ENCODE measurements around the gene RALA. TPM values are rescaled to one million over a fixed set of nuclear protein-coding genes. Genes with fewer than 3 reads are reported as not detected.

The RALA gene
- total RNA-seq, 1 experiment from 2014 or later = 27.3 TPM

- ChIA-PET RAD21 (ENCODE audit: low non-redundant PET in 1 of 2, low total read pairs in 2 of 2, uncharacterized antibody in 2 of 2, unreplicated experiment in 2 of 2) (no interaction called here), POLR2A (no interaction called here), CTCF (no interaction called here)
- Histone ChIP-seq H3K27me3 (ENCODE audit: insufficient read depth, low read length) (no peaks in the 10 kb centered on the region), H3K9me3 (ENCODE audit: control insufficient read depth in 1 of 2, insufficient read depth in 1 of 2, low read depth in 1 of 2, low read length in 2 of 2) (no peaks in the 10 kb centered on the region), H3K27ac (ENCODE audit: low read depth, low read length) (no peak overlapping the region), H3K9me2 (ENCODE audit: insufficient read depth) (no peaks in the 10 kb centered on the region), H3K4me2 (ENCODE audit: low read length) (no peak overlapping the region), H2AFZ (ENCODE audit: low read depth, low read length, poor library complexity, severe bottlenecking) (no peak overlapping the region), H3K4me3 (replicated peaks in 1 of 2; ENCODE audit: low read depth in 1 of 2, low read length in 2 of 2) (no peak overlapping the region), H4K20me1 (ENCODE audit: insufficient read depth) (no peaks in the 10 kb centered on the region; the same call in 1 of the 2 replicates), H3K79me2 (ENCODE audit: insufficient read depth, low read length) (peaks cover 3% of the 10 kb centered on the region; the same call in 1 of the 2 replicates), H3K36me3 (ENCODE audit: control insufficient read depth in 1 of 2, insufficient read depth in 2 of 2, low read length in 2 of 2) (no peaks in the 10 kb centered on the region), H3K4me1 (ENCODE audit: control insufficient read depth in 1 of 2, insufficient read depth in 2 of 2, low read length in 2 of 2) (peaks cover 0 to 8% of the 10 kb centered on the region in 2 experiments; a peak in 1 of 4 replicates), H3K9ac (ENCODE audit: low read length) (no peak overlapping the region)
- no peak for TF ChIP-seq YY1 (IDR thresholded peaks at IDR 0.05; ENCODE audit: extremely low read depth, insufficient replicate concordance, low read depth, low read length)
- TF ChIP-seq CBX3 (IDR thresholded peaks at IDR 0.05; ENCODE audit: low read depth) = no peak
- no peak for TF ChIP-seq TCF7L2 (IDR thresholded peaks at IDR 0.05; ENCODE audit: borderline replicate concordance, extremely low read depth, insufficient read depth, insufficient read length)
- TF ChIP-seq ELF1 (IDR thresholded peaks at IDR 0.05; ENCODE audit: borderline replicate concordance, low read depth) = no peak
- no peak for TF ChIP-seq RAD21 (IDR thresholded peaks at IDR 0.05; ENCODE audit: low read depth)
- TF ChIP-seq EZH2 (IDR thresholded peaks at IDR 0.05) = no peak
- TF ChIP-seq ZNF274 (IDR thresholded peaks at IDR 0.05; ENCODE audit: low read depth, low read length) = no peak
- TF ChIP-seq ATF3 (IDR thresholded peaks at IDR 0.05) = no peak
- no peak for TF ChIP-seq SIN3A (IDR thresholded peaks at IDR 0.05; ENCODE audit: low read depth)
- intact Hi-C loops (cut with micrococcal nuclease) = no loop called here
- no TSS peak for BruUV-seq (replicated peaks)
- ATAC-seq = no peak
- no peak for DNase-seq (ENCODE audit: low read depth, low spot score)
Measured at GRCh38 chr7:39672176-39672575, 48.8 kb downstream of the RALA start.

GRCh38 chr7:39673868-39674267 lies 50.5 kb downstream of the RALA start:
- no TSS peak for BruUV-seq (replicated peaks)
- no peak overlapping the region for H3K4me2 ChIP-seq (ENCODE audit: low read length)
- intact Hi-C loops (cut with micrococcal nuclease) = no loop called here
- H3K9me2 ChIP-seq (ENCODE audit: insufficient read depth) = no peaks in the 10 kb centered on the region
- H3K79me2 ChIP-seq (ENCODE audit: insufficient read depth, low read length) = peaks cover 8% of the 10 kb centered on the region; the same call in 1 of the 2 replicates
- no peak overlapping the region for H3K27ac ChIP-seq (ENCODE audit: low read depth, low read length)
- no peaks in the 10 kb centered on the region for H3K27me3 ChIP-seq (ENCODE audit: insufficient read depth, low read length)
- ATAC-seq (no peak), DNase-seq (ENCODE audit: low read depth, low spot score) (no peak)
- H3K4me1 ChIP-seq (ENCODE audit: control insufficient read depth in 1 of 2, insufficient read depth in 2 of 2, low read length in 2 of 2) = no peaks in the 10 kb centered on the region
- H3K36me3 ChIP-seq (ENCODE audit: control insufficient read depth in 1 of 2, insufficient read depth in 2 of 2, low read length in 2 of 2) = no peaks in the 10 kb centered on the region
- H2AFZ ChIP-seq (ENCODE audit: low read depth, low read length, poor library complexity, severe bottlenecking) = no peak overlapping the region
- CTCF ChIA-PET = no interaction called here
- H3K9ac ChIP-seq (ENCODE audit: low read length) = no peak overlapping the region
- no peak for TF ChIP-seq JUND (IDR thresholded peaks at IDR 0.05)
- TF ChIP-seq POLR2AphosphoS5 (IDR thresholded peaks at IDR 0.05; ENCODE audit: low read depth, low read length) = no peak
- no peak for TF ChIP-seq YY1 (IDR thresholded peaks at IDR 0.05; ENCODE audit: extremely low read depth, insufficient replicate concordance, low read depth, low read length)
- TF ChIP-seq ZBTB33 (IDR thresholded peaks at IDR 0.05; ENCODE audit: extremely low read depth, insufficient replicate concordance, low read length) = no peak
- no peak for TF ChIP-seq SRF (IDR thresholded peaks at IDR 0.05; ENCODE audit: low read depth)
- TF ChIP-seq MAX (IDR thresholded peaks at IDR 0.05) = no peak
- TF ChIP-seq ZNF274 (IDR thresholded peaks at IDR 0.05; ENCODE audit: low read depth, low read length) = no peak
- no peak for TF ChIP-seq SP1 (IDR thresholded peaks at IDR 0.05; ENCODE audit: low read depth)
- no peak for TF ChIP-seq TCF7L2 (IDR thresholded peaks at IDR 0.05; ENCODE audit: borderline replicate concordance, extremely low read depth, insufficient read depth, insufficient read length)
- no peak for TF ChIP-seq EZH2phosphoT487 (IDR thresholded peaks at IDR 0.05; ENCODE audit: borderline replicate concordance)
- TF ChIP-seq ELF1 (IDR thresholded peaks at IDR 0.05; ENCODE audit: borderline replicate concordance, low read depth) = no peak
- no peak for TF ChIP-seq CEBPB (IDR thresholded peaks at IDR 0.05; ENCODE audit: low read depth)
- TF ChIP-seq ATF3 (IDR thresholded peaks at IDR 0.05) = no peak
- no peak for TF ChIP-seq FOSL1 (IDR thresholded peaks at IDR 0.05; ENCODE audit: low read depth)
- TF ChIP-seq EGR1 (IDR thresholded peaks at IDR 0.05; ENCODE audit: low read depth) = no peak
- RAD21 ChIA-PET (ENCODE audit: low non-redundant PET in 1 of 2, low total read pairs in 2 of 2, uncharacterized antibody in 2 of 2, unreplicated experiment in 2 of 2) = no interaction called here
- H4K20me1 ChIP-seq (ENCODE audit: insufficient read depth) = no peaks in the 10 kb centered on the region; the same call in 1 of the 2 replicates
- no peaks in the 10 kb centered on the region for H3K9me3 ChIP-seq (ENCODE audit: control insufficient read depth in 1 of 2, insufficient read depth in 1 of 2, low read depth in 1 of 2, low read length in 2 of 2)
- H3K4me3 ChIP-seq (replicated peaks in 1 of 2; ENCODE audit: low read depth in 1 of 2, low read length in 2 of 2) = no peak overlapping the region
- POLR2A ChIA-PET = no interaction called here
